Glutamatergic neuron (in vitro differentiated cells): Measurements from ENCODE around the gene SH3D21. TPM values are rescaled to one million over a fixed set of nuclear protein-coding genes. Genes with fewer than 3 reads are reported as not detected.
A peak's percentile ranks its signal among the peaks of the same experiment; 100 is the strongest.

Experiments used
- DNase-seq: peaks from one replicate; pipeline ENCODE4 v3.0.0; 2022
- H3K27ac Mint-ChIP-seq: one replicate; pipeline ENCODE4 v1.8.0; 2020; ENCODE audit warnings: mild to moderate bottlenecking, mixed read lengths, inconsistent platforms; ENCODE audit not compliant: unreplicated experiment
- H3K27me3 Mint-ChIP-seq: one replicate; pipeline ENCODE4 v1.8.0; 2020; ENCODE audit warnings: mild to moderate bottlenecking, moderate library complexity, mixed read lengths, inconsistent platforms; ENCODE audit not compliant: unreplicated experiment
- H3K36me3 Mint-ChIP-seq: one replicate; pipeline ENCODE4 v1.8.0; 2020; ENCODE audit warnings: mild to moderate bottlenecking, mixed read lengths, inconsistent platforms; ENCODE audit not compliant: unreplicated experiment
- H3K4me1 Mint-ChIP-seq: one replicate; pipeline ENCODE4 v1.8.0; 2020; ENCODE audit warnings: mild to moderate bottlenecking, low read depth, mixed read lengths, inconsistent platforms; ENCODE audit not compliant: unreplicated experiment
- H3K4me3 Mint-ChIP-seq: one replicate; pipeline ENCODE4 v1.8.0; 2020; ENCODE audit warnings: mild to moderate bottlenecking, mixed read lengths, inconsistent platforms; ENCODE audit not compliant: unreplicated experiment
- H3K9me3 Mint-ChIP-seq: one replicate; pipeline ENCODE4 v1.8.0; 2020; ENCODE audit warnings: mild to moderate bottlenecking, moderate library complexity, mixed read lengths, inconsistent platforms; ENCODE audit not compliant: unreplicated experiment
- total RNA-seq: library from RNA; stranded (reverse); fragmentation: NEBNext Ultra II Directional; extraction: Animal tissue kit (Norgen Biotek cat#: 25700); gene quantifications from one replicate; pipeline ENCODE4 v1.2.1, GENCODE V29; 2021; ENCODE audit not compliant: unreplicated experiment
- TF ChIP-seq, protein P1 (sequence below): fragments of 200-600 bp; sonication (generic); IDR thresholded peaks from one replicate; pipeline ENCODE4 v1.5.0; 2021; ENCODE audit not compliant: partially characterized antibody, unreplicated experiment

Gene SH3D21
- total RNA-seq, 1 donor from 2014 or later, result 11.8 TPM

DNA sequence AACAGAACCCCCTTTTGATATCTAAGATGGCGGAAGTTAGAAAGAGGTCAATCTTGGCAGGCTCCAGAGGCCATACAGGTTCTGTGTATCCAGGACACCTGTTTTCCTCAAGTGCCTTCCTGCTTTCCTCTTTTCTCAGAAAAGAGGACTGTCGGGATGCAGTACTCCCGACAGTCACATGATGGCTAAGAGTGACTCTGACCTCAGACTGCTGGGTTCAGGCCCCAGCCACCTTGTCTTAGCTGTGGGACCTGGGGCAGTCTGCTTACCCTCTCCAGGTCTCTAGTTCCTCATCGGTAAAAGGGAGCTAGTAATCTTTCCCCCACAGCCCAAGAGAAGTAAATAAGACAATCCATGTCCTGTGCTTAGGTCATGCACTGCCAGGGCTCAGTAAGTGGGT, 49.6 kb downstream of the SH3D21 start:
- H3K4me1 Mint-ChIP-seq, result peaks cover 40% of the 10 kb centered on the region
- no peak for DNase-seq
- H3K27ac Mint-ChIP-seq, result no peak overlapping the region

DNA sequence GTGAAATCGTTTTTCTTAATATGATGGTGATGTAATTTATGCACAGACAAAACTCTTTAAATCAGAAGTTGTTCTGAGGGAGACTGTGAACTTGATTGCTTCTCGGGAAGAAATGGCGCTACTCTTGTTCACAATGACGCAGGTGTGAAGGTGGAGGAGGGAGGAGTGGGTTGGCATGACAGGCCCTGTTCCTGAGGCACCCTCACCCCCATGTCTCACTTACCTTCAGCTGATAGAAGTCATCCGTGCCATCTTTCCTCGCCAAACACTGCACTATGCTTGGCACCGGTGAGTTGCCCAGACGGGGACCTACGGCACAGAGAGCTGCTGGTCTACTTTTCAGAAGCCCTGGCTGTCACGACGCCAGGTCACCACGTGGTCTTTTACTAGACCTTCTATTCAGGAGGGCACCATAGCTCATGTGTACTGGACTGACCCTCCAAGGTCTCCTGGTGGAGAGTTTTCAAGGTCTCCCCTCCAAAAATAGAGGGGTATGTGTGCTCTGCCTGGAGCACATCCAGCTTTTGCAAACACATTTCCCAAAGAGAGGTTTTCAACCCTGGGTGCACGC, 52.4 kb downstream of the SH3D21 start:
- Mint-ChIP-seq H3K27ac (no peak overlapping the region), H3K4me3 (peak overlapping the region; percentile 20), H3K9me3 (peaks cover 5% of the 10 kb centered on the region), H3K36me3 (no peaks in the 10 kb centered on the region), H3K27me3 (peaks cover 2% of the 10 kb centered on the region), H3K4me1 (peaks cover 33% of the 10 kb centered on the region)
- TF ChIP-seq, protein P1, sequence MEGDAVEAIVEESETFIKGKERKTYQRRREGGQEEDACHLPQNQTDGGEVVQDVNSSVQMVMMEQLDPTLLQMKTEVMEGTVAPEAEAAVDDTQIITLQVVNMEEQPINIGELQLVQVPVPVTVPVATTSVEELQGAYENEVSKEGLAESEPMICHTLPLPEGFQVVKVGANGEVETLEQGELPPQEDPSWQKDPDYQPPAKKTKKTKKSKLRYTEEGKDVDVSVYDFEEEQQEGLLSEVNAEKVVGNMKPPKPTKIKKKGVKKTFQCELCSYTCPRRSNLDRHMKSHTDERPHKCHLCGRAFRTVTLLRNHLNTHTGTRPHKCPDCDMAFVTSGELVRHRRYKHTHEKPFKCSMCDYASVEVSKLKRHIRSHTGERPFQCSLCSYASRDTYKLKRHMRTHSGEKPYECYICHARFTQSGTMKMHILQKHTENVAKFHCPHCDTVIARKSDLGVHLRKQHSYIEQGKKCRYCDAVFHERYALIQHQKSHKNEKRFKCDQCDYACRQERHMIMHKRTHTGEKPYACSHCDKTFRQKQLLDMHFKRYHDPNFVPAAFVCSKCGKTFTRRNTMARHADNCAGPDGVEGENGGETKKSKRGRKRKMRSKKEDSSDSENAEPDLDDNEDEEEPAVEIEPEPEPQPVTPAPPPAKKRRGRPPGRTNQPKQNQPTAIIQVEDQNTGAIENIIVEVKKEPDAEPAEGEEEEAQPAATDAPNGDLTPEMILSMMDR, result no peak
- no peak for DNase-seq

More for the DNA sequence above, 49.6 kb downstream of the SH3D21 start:
- peaks cover 8% of the 10 kb centered on the region for H3K27me3 Mint-ChIP-seq
- TF ChIP-seq, protein P1, result no peak
- H3K36me3 Mint-ChIP-seq, result no peaks in the 10 kb centered on the region
- no peak overlapping the region for H3K4me3 Mint-ChIP-seq
- peaks cover 10% of the 10 kb centered on the region for H3K9me3 Mint-ChIP-seq

DNA sequence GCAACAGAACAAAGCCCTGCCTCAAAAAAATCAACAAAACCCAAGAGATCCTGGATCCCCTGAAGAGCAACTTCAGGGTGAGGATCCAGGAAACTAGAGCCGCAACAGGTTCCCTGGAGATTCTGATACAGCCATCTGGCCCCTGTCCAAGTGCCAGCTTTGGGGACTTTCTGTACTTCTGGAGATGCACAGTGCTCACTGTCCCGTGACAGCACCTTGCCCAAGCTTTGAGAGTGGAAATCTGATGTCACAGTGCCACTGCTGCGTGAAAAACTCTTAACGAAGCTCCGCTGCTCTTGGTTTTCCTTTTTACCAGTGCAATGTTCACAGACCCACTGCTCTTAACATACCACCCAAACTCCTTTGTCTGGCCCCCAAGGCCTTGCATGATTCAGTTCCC, 53.2 kb downstream of the SH3D21 start:
- Mint-ChIP-seq H3K27me3 (peaks cover 2% of the 10 kb centered on the region), H3K4me3 (peak overlapping the region; percentile 21), H3K27ac (no peak overlapping the region), H3K9me3 (peaks cover 5% of the 10 kb centered on the region), H3K4me1 (peaks cover 29% of the 10 kb centered on the region), H3K36me3 (no peaks in the 10 kb centered on the region)
- TF ChIP-seq, protein P1, result no peak
- no peak for DNase-seq

DNA sequence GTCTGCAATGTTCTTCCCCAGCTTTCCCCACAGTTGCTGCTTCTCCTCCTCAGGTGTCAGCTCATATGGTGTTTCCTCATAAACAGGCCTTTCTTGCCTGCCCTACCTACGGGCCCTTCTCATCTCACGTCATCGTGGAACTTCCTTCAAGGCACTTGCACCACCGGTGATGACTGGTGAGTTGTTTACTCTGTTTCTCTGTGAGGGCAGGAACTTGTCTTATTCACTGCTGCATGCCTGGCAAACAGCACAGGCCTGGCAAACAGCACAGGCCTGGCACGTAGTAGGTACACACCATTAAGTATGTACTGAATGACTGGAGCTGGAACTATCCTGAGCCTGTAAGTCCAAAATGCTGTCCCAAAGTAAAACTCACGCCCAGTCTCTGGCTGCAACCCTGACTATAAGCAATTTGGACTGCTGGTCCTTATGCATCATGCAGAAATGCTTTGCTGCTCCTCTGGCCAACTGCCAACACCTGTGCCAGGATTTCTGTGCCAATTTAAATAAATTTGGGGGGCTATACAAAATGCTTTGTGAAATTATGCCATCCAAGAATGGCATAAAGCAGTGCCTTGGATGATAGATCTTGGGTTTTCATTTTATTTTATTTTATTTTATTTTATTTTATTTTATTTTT, 53.9 kb downstream of the SH3D21 start:
- TF ChIP-seq, protein P1, result no peak
- Mint-ChIP-seq H3K27ac (peak overlapping the region; percentile 75), H3K36me3 (no peaks in the 10 kb centered on the region), H3K4me1 (peaks cover 28% of the 10 kb centered on the region), H3K27me3 (peaks cover 2% of the 10 kb centered on the region), H3K9me3 (peaks cover 5% of the 10 kb centered on the region), H3K4me3 (no peak overlapping the region)
- no peak for DNase-seq

DNA sequence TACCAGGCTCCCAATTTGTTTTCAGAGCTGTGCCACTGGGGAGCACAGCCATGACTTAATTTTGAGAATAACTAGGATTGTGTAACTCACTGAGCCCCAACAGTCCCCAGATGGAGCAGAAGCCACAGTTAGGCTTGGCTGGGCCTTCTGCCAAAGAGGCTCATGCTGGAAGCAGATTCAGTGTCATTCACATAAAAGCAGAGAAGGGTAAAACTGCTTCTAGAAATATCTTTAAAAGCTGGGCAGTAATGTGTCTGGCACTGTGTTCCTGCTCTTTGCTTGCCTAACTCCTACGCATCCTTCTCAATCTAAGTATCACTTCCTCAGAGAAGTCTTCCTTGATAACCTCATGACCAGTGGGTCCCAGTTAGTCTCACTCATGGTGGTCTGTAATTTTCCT, 59.2 kb downstream of the SH3D21 start:
- peak overlapping the region; percentile 78 for H3K4me3 Mint-ChIP-seq
- H3K27me3 Mint-ChIP-seq, result peaks cover 8% of the 10 kb centered on the region
- DNase-seq, result no peak
- peaks cover 12% of the 10 kb centered on the region for H3K9me3 Mint-ChIP-seq
- H3K27ac Mint-ChIP-seq, result peak overlapping the region; percentile 98
- no peaks in the 10 kb centered on the region for H3K36me3 Mint-ChIP-seq
- H3K4me1 Mint-ChIP-seq, result peaks cover 58% of the 10 kb centered on the region
- TF ChIP-seq, protein P1, result no peak
